Osteocyte (in vitro differentiated cells): Measurements from ENCODE around the gene IL1R2. TPM values are rescaled to one million over a fixed set of nuclear protein-coding genes. Genes with fewer than 3 reads are reported as not detected.
"Not testable (repeated sequence)": the region's sequence is repeated elsewhere in the genome, so short reads cannot be mapped to it uniquely, and the experiment has no call there.

Experiments
- DNase-seq: peaks from one replicate; pipeline ENCODE4 v3.0.0; 2021; ENCODE audit warnings: mixed read lengths; ENCODE audit not compliant: unreplicated experiment; ENCODE audit errors: extremely low spot score
- H3K27ac Mint-ChIP-seq: one replicate; pipeline ENCODE4 v1.8.0; 2021; ENCODE audit warnings: mild to moderate bottlenecking, mixed read lengths; ENCODE audit not compliant: unreplicated experiment
- H3K27me3 Mint-ChIP-seq: one replicate; pipeline ENCODE4 v1.8.0; 2021; ENCODE audit warnings: mixed read lengths; ENCODE audit not compliant: unreplicated experiment
- H3K36me3 Mint-ChIP-seq: one replicate; pipeline ENCODE4 v1.8.0; 2021; ENCODE audit warnings: mixed read lengths; ENCODE audit not compliant: unreplicated experiment
- H3K4me1 Mint-ChIP-seq: one replicate; pipeline ENCODE4 v1.8.0; 2021; ENCODE audit warnings: mixed read lengths; ENCODE audit not compliant: unreplicated experiment
- H3K4me3 Mint-ChIP-seq: one replicate; pipeline ENCODE4 v1.8.0; 2021; ENCODE audit warnings: mild to moderate bottlenecking, moderate library complexity, mixed read lengths; ENCODE audit not compliant: unreplicated experiment
- H3K9me3 Mint-ChIP-seq: one replicate; pipeline ENCODE4 v1.8.0; 2021; ENCODE audit warnings: mixed read lengths; ENCODE audit not compliant: unreplicated experiment
- CTCF ChIP-seq: fragments of 200-600 bp; sonication (generic); IDR thresholded peaks from 2 replicates; pipeline ENCODE4 v1.5.0; 2021; ENCODE audit warnings: antibody characterized with exemption, mild to moderate bottlenecking, moderate library complexity
- total RNA-seq: library from RNA; stranded (reverse); gene quantifications from 2 replicates; pipeline ENCODE4 v1.2.1, GENCODE V29; 2021

IL1R2 gene
- total RNA-seq, 1 donor from 2014 or later = not detected

GRCh38 chr2:102063941-102064678 is 72.3 kb downstream of the IL1R2 start:
- Mint-ChIP-seq H3K27ac (peak overlapping the region; percentile 97), H3K27me3 (no peaks in the 10 kb centered on the region), H3K4me3 (peak overlapping the region; percentile 49), H3K9me3 (no peaks in the 10 kb centered on the region), H3K4me1 (peaks cover 63% of the 10 kb centered on the region), H3K36me3 (peaks cover 3% of the 10 kb centered on the region)
- DNase-seq = peak; percentile 91
- TF ChIP-seq CTCF = no peak

- TF ChIP-seq CTCF = no peak
- H3K9me3 Mint-ChIP-seq = no peaks in the 10 kb centered on the region
- peak overlapping the region; percentile 49 for H3K4me3 Mint-ChIP-seq
- peaks cover 3% of the 10 kb centered on the region for H3K36me3 Mint-ChIP-seq
- DNase-seq = peak; percentile 66
- H3K27ac Mint-ChIP-seq = peak overlapping the region; percentile 97
- peaks cover 59% of the 10 kb centered on the region for H3K4me1 Mint-ChIP-seq
- H3K27me3 Mint-ChIP-seq = no peaks in the 10 kb centered on the region
Observed at GRCh38 chr2:102064679-102065674, 73.2 kb downstream of the IL1R2 start.

- peak; percentile 30 for DNase-seq
- Mint-ChIP-seq H3K4me3 (no peak overlapping the region), H3K4me1 (peaks cover 63% of the 10 kb centered on the region)
Observed at GRCh38 chr2:102065675-102066252, 74.0 kb downstream of the IL1R2 start.

GRCh38 chr2:102066554-102066953 is 74.8 kb downstream of the IL1R2 start:
- TF ChIP-seq CTCF = no peak
- Mint-ChIP-seq H3K9me3 (no peaks in the 10 kb centered on the region), H3K4me1 (peaks cover 61% of the 10 kb centered on the region), H3K4me3 (no peak overlapping the region), H3K27me3 (no peaks in the 10 kb centered on the region), H3K36me3 (peaks cover 3% of the 10 kb centered on the region), H3K27ac (peak overlapping the region; percentile 97)
- no peak for DNase-seq

More at GRCh38 chr2:102065675-102066252, 74.0 kb downstream of the IL1R2 start:
- H3K27ac Mint-ChIP-seq = peak overlapping the region; percentile 97
- no peaks in the 10 kb centered on the region for H3K9me3 Mint-ChIP-seq
- no peak for TF ChIP-seq CTCF
- H3K27me3 Mint-ChIP-seq = no peaks in the 10 kb centered on the region
- H3K36me3 Mint-ChIP-seq = peaks cover 3% of the 10 kb centered on the region

GRCh38 chr2:102068126-102068525 is 76.4 kb downstream of the IL1R2 start:
- not testable (repeated sequence) for DNase-seq

More at GRCh38 chr2:102068126-102068525, 76.4 kb downstream of the IL1R2 start:
- H3K36me3 Mint-ChIP-seq, H3K27me3 Mint-ChIP-seq, H3K9me3 Mint-ChIP-seq, H3K27ac Mint-ChIP-seq, H3K4me3 Mint-ChIP-seq: not testable (repeated sequence)
- H3K4me1 Mint-ChIP-seq = peaks cover 54% of the 10 kb centered on the region
